ENCODE data around the gene NOS3. TPM values are rescaled to one million over a fixed set of nuclear protein-coding genes. Genes with fewer than 3 reads are reported as not detected.
A peak's percentile ranks its signal among the peaks of the same experiment; 100 is the strongest.

Gene NOS3
- total RNA-seq, 1 experiment from 2014 or later = 0.66 TPM

DNA sequence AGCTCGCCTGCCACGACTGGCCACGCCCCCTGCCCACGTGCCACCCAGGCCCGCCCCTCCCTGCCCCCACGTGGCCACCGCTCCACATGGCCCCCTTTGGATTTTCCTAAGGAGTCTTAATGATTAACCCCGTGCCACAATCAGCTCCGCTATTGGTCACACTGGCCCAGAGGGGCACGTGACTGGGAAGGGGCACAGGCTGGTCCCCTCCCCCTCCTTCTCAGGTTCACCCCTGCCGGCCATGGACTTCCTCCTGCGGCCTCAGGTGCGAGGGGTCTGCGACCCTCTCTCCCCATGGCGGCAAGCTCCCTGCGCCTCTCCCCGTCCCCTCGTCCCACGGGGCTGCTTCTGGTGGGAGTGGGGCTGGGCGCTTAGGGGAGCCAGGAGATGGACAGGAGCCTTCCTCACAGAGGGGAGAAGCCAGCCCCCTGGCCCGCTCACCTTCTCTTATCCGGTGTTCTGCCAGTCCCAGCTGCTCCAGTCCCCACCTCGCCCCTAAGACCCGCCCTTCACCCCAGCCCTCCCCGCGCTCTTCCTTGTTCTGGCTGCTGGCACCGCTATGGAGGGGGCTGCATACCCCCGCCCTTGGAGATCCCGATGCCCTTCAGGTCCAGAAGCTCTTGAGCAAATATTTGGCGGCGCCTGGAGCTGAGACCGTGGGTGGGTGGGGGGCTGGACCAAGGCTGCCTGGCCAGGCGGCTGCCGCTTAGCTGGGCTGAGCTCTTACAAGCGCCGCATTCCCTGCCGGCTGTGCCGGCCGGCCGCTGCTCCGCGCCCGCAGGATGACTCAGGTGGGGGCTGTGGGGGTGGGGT lies 71.8 kb downstream of the NOS3 start:
- Histone ChIP-seq H3K4me3 (ENCODE audit: low read length) (peak overlapping the region; percentile 86), H2AFZ (ENCODE audit: low read length) (peak overlapping the region; percentile 73), H3K9me2 (replicated peaks; ENCODE audit: low read length) (no peaks in the 10 kb centered on the region), H3K4me2 (ENCODE audit: low read length) (peak overlapping the region; percentile 99), H3K9ac (ENCODE audit: low read length) (peak overlapping the region; percentile 89), H3K79me2 (ENCODE audit: low read length) (peaks cover 39% of the 10 kb centered on the region), H3K27me3 (ENCODE audit: low read length) (no peaks in the 10 kb centered on the region), H4K20me1 (ENCODE audit: low read length) (no peaks in the 10 kb centered on the region), H3K9me3 (ENCODE audit: low read length) (no peaks in the 10 kb centered on the region), H3K36me3 (ENCODE audit: low read depth, low read length) (peaks cover 21% of the 10 kb centered on the region), H3K27ac (ENCODE audit: low read length) (peak overlapping the region; percentile 97), H3F3A (ENCODE audit: low read length, unreplicated experiment) (no peaks in the 10 kb centered on the region), H3K4me1 (ENCODE audit: insufficient read depth, low read length) (peaks cover 40% of the 10 kb centered on the region)
- peak; percentile 33 for ATAC-seq
- no TSS peak for BruUV-seq (replicated peaks)
- intact Hi-C loops (cut with micrococcal nuclease) = loop anchor here (1.0 kb wide), 1 partner anchor 18 kb away; the partner anchor contains the start of gene FASTK
- TF ChIP-seq EZH2 (IDR thresholded peaks at IDR 0.05; ENCODE audit: low read length, unreplicated experiment) = no peak
- TF ChIP-seq, protein P1, sequence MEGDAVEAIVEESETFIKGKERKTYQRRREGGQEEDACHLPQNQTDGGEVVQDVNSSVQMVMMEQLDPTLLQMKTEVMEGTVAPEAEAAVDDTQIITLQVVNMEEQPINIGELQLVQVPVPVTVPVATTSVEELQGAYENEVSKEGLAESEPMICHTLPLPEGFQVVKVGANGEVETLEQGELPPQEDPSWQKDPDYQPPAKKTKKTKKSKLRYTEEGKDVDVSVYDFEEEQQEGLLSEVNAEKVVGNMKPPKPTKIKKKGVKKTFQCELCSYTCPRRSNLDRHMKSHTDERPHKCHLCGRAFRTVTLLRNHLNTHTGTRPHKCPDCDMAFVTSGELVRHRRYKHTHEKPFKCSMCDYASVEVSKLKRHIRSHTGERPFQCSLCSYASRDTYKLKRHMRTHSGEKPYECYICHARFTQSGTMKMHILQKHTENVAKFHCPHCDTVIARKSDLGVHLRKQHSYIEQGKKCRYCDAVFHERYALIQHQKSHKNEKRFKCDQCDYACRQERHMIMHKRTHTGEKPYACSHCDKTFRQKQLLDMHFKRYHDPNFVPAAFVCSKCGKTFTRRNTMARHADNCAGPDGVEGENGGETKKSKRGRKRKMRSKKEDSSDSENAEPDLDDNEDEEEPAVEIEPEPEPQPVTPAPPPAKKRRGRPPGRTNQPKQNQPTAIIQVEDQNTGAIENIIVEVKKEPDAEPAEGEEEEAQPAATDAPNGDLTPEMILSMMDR (conservative IDR thresholded peaks at IDR 0.05; ENCODE audit: low read depth, low read length) = no peak
- no peak for TF ChIP-seq EZH2phosphoT487 (IDR thresholded peaks at IDR 0.05; ENCODE audit: borderline replicate concordance, low read length)
- POLR2A ChIA-PET (ENCODE audit: unreplicated experiment) = interaction anchor here (0.6 to 1.2 kb wide), 6 partner anchors 14 to 457 kb away, joined by 4 to 23 read pairs (median 6); partner anchors contain the start of genes ASIC3, FASTK, RHEB and TMUB1
- peak; percentile 67 for DNase-seq
- CTCF ChIA-PET = interaction anchor here (0.8 to 1.3 kb wide), 4 partner anchors 44 to 51 kb away, joined by 4 to 10 read pairs (median 5); no protein-coding TSS in a partner anchor

DNA sequence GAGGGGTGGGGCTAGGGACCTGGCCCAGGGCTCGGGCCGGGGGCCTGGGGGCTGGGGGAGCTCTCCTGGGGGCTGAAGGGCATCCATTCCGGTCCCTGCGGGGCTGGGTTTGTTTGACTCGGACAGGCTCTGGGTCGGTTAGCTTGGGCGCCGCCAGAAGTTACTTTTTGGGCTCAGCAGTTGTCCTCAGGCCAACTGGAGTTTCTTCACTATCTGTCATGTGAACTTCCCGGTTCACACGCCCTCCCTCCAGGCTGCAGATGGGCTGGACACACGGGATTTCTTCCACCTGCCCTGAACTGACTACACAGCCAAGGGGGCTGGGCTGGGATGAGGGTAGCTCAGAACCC lies 72.4 kb downstream of the NOS3 start:
- Histone ChIP-seq H3K9me2 (replicated peaks; ENCODE audit: low read length) (no peaks in the 10 kb centered on the region), H3K9me3 (ENCODE audit: low read length) (no peaks in the 10 kb centered on the region), H3K79me2 (ENCODE audit: low read length) (peaks cover 39% of the 10 kb centered on the region), H3K27ac (ENCODE audit: low read length) (peak overlapping the region; percentile 97), H3K4me3 (ENCODE audit: low read length) (peak overlapping the region; percentile 46; the same call in 1 of the 2 replicates), H4K20me1 (ENCODE audit: low read length) (no peaks in the 10 kb centered on the region), H3K36me3 (ENCODE audit: low read depth, low read length) (peaks cover 27% of the 10 kb centered on the region), H3K27me3 (ENCODE audit: low read length) (no peaks in the 10 kb centered on the region), H3F3A (ENCODE audit: low read length, unreplicated experiment) (no peaks in the 10 kb centered on the region), H3K9ac (ENCODE audit: low read length) (no peak overlapping the region; the same call in 1 of the 2 replicates), H3K4me1 (ENCODE audit: insufficient read depth, low read length) (peaks cover 40% of the 10 kb centered on the region), H2AFZ (ENCODE audit: low read length) (no peak overlapping the region), H3K4me2 (ENCODE audit: low read length) (peak overlapping the region; percentile 70)
- intact Hi-C loops (cut with micrococcal nuclease) = loop anchor here (1.0 kb wide), 1 partner anchor 17 kb away; the partner anchor contains the start of gene FASTK
- TF ChIP-seq, protein P1 (conservative IDR thresholded peaks at IDR 0.05; ENCODE audit: low read depth, low read length) = no peak
- no peak for TF ChIP-seq EZH2phosphoT487 (IDR thresholded peaks at IDR 0.05; ENCODE audit: borderline replicate concordance, low read length)
- no peak for TF ChIP-seq EZH2 (IDR thresholded peaks at IDR 0.05; ENCODE audit: low read length, unreplicated experiment)
- CTCF ChIA-PET = interaction anchor here (0.6 to 1.3 kb wide), 5 partner anchors 35 to 50 kb away, joined by 4 to 10 read pairs (median 5); partner anchors contain the start of gene ABCB8
- no TSS peak for BruUV-seq (replicated peaks)
- POLR2A ChIA-PET (ENCODE audit: unreplicated experiment) = interaction anchor here (0.6 to 1.2 kb wide), 4 partner anchors 17 to 170 kb away, joined by 4 to 23 read pairs (median 10); partner anchors contain the start of genes FASTK and TMUB1
- DNase-seq (peak; percentile 52), ATAC-seq (peak; percentile 4)

Other genes with a start within 250 kb of the NOS3 start
- not detected in 2 replicates for gene TMEM176B, start 190.7 kb upstream of the NOS3 start, total RNA-seq (2014; rRNA removed)
- gene TMEM176A, start 190.2 kb upstream of the NOS3 start, total RNA-seq (2014; rRNA removed) = not detected in 2 replicates
- gene AOC1, start 138.5 kb upstream of the NOS3 start, total RNA-seq (2014; rRNA removed) = not detected in 2 replicates
- 0.84 and 1.6 TPM in 2 replicates for gene KCNH2, start 12.7 kb upstream of the NOS3 start, total RNA-seq (2014; rRNA removed)
- gene ATG9B, start 33.5 kb downstream of the NOS3 start, total RNA-seq (2014; rRNA removed) = 1.2 and 1.3 TPM in 2 replicates
- 58.4 and 95.7 TPM in 2 replicates for gene ABCB8, start 37.4 kb downstream of the NOS3 start, total RNA-seq (2014; rRNA removed)
- gene ASIC3, start 57.5 kb downstream of the NOS3 start, total RNA-seq (2014; rRNA removed) = 1.7 and 2.6 TPM in 2 replicates
- gene CDK5, start 66.9 kb downstream of the NOS3 start, total RNA-seq (2014; rRNA removed) = 30.6 and 40.1 TPM in 2 replicates
- gene SLC4A2, start 68.6 kb downstream of the NOS3 start, total RNA-seq (2014; rRNA removed) = 267 and 284 TPM in 2 replicates
- 163 and 211 TPM in 2 replicates for gene FASTK, start 89.8 kb downstream of the NOS3 start, total RNA-seq (2014; rRNA removed)
- 52.1 and 71.6 TPM in 2 replicates for gene TMUB1, start 92.5 kb downstream of the NOS3 start, total RNA-seq (2014; rRNA removed)
- gene AGAP3, start 95.5 kb downstream of the NOS3 start, total RNA-seq (2014; rRNA removed) = 53.5 and 88.2 TPM in 2 replicates
- not detected in 2 replicates for gene GBX1, start 176.7 kb downstream of the NOS3 start, total RNA-seq (2014; rRNA removed)
- not detected in 2 replicates for gene ASB10, start 196.2 kb downstream of the NOS3 start, total RNA-seq (2014; rRNA removed)
- gene H2BK1, start 219.5 kb downstream of the NOS3 start, total RNA-seq (2014; rRNA removed) = not detected in 2 replicates
- 55.5 and 75.0 TPM in 2 replicates for gene ABCF2, start 236.2 kb downstream of the NOS3 start, total RNA-seq (2014; rRNA removed)
- 30.1 and 36.5 TPM in 2 replicates for gene CHPF2, start 241.5 kb downstream of the NOS3 start, total RNA-seq (2014; rRNA removed)